NB4 (cell line): ENCODE results near the gene GRIK4.

ENCODE experiments used
- CTCF ChIP-seq: IDR thresholded peaks from one replicate; pipeline ENCODE4 v1.5.1; 2012; ENCODE audit warnings: low read depth, low read length
- MAX ChIP-seq: IDR thresholded peaks from 2 replicates; pipeline ENCODE4 v1.6.1; 2011; ENCODE audit warnings: low read depth, low read length
- MYC ChIP-seq: IDR thresholded peaks from 2 replicates; pipeline ENCODE4 v1.6.1; 2011; ENCODE audit warnings: low read depth, low read length
- POLR2A ChIP-seq: IDR thresholded peaks from 2 replicates; pipeline ENCODE4 v1.6.1; 2011; ENCODE audit warnings: mild to moderate bottlenecking; ENCODE audit not compliant: insufficient read length; ENCODE audit errors: extremely low read depth

- no peak for TF ChIP-seq CTCF
- no peak for TF ChIP-seq MAX
- no peak for TF ChIP-seq POLR2A
- TF ChIP-seq MYC, result no peak
Observed at GRCh38 chr11:121029153-121029552, 517.6 kb downstream of the GRIK4 start.
